ENCODE measurements around the gene DMGDH.

DMGDH gene

DNA sequence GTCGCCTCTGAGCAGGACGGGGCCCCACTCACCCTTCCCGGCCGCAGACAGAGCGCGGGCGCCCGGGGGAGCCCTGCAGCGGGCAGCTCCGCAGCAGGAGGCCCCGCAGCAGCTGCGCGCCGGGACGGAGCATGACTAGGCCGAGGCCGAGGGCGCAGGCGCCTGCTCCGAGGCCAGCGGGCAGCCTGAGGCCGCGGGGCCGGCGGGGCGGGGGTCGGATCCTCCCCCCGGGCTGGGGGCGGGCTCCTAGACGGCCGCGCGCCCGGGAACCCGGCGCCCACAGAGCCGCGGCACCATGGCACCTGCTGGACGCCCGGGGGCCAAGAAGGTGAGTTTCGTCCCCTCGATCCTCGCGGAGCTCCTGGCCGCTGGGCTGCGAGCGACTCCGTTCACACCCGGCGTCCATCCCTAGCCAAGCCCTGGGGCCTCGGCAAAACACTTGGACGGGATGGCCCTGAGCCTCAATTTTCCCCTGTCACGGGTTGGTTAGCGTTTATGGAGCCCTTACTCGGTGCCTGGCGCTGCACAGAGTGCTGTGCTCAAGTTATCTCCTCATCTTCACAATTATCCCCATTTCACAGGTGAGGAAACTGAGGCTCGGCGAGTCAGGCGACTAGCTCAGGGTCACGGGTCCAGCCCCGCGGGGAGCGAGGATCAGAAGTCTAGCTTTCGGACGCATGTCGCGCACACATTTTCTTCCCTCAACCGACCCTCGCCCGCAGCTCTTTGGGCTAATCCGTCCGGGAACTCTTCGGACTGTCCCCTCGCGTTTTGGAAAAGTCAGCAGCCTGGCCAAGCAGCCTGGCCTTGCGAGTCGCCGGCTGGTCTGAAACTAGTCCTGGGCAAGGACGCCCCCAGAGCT lies at the start of gene DMGDH, which contains the start of gene BHMT2:
DMGDH (minus strand) TSS at position 187 of the 862 bp plus-strand sequence; CDS start at position 133, 54 bp downstream.
BHMT2 (plus strand) TSS at position 280 of the 862 bp plus-strand sequence; CDS start at position 296, 16 bp downstream.
- DNase-seq, result no peak

DNA sequence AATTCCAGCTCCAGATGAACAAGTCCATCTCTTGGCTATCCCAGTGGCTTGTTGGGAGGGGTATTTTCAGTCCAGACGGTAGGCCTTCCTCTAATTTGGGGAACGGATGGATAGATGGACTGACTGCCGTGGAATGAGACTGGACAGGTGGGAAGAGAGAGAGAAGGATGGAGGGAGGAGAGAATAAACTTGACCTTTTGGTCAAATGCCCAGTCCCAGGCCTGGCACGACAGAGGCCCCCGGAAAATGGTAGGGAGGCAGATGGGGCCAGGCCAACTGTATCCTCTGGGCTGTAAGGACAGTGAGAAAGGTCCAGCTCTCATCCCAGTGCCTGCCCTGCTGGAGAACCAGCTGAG lies 43.2 kb upstream of the DMGDH start:
- DNase-seq, result no peak

DNA sequence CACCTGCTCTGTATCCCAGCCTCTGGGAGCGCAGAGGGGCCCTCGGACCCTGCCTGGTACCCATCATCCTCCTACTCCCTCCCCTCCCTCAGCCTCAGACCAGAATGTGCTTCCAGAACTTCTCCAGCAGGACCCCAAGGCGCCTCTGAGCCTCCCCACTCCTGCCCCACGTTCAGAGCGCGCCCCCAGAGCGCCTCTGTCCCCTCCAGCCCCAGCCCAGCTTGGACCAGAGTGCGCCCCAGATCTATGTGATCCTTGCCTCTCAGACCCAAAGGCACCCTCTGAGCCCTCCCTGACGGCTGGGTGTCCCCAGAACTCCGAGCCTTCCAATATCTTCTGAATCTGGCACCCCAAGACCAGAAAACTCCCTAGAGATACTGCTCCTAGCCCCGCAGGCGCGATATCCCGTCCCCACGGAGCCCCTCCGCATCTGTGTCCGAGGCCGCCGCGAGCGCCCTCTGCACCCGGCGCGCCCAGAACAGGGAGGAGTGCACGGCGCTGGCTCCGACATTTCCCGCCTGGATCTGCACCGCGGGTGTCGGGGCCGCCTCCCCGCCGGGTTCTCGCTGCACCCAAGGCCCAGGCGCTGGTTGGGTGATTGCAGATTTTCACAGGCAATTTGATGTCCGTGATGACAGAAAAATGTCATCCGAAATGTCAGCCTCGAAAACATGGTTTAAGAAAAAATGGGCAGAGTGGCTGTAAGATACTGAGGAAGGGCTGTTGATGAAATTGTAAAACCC lies 42.7 kb upstream of the DMGDH start:
- no peak for DNase-seq

DNA sequence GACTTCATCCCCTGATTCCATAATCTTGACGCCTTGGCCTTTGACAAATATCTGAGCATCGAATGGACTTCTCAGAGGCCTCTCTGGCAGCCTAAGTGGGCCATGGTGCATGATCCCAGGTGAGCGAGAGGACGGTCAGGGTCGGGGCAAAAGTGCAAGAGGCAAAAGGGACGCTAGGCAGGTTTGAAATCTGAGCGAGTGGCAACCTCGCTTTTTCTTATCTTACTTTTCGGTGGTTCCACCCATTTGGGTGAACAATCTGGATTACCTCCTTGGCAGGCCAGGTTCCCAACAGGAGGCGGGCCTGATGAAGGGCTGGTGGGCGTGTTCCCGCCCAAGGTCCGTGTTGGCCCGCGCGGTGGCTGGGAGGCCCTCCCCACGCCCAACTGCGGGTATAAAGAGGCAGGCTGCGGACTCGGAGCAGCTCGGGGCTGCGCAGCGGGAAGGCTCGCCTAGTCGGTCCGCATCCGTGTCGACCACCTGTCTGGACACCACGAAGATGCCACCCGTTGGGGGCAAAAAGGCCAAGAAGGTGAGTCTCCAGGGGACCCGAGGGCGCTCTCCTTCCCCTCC lies 42.0 kb upstream of the DMGDH start, which contains the start of gene BHMT:
BHMT (plus strand) TSS at position 423 of the 573 bp plus-strand sequence; CDS start at position 500, 77 bp downstream.
- no peak for DNase-seq

DNA sequence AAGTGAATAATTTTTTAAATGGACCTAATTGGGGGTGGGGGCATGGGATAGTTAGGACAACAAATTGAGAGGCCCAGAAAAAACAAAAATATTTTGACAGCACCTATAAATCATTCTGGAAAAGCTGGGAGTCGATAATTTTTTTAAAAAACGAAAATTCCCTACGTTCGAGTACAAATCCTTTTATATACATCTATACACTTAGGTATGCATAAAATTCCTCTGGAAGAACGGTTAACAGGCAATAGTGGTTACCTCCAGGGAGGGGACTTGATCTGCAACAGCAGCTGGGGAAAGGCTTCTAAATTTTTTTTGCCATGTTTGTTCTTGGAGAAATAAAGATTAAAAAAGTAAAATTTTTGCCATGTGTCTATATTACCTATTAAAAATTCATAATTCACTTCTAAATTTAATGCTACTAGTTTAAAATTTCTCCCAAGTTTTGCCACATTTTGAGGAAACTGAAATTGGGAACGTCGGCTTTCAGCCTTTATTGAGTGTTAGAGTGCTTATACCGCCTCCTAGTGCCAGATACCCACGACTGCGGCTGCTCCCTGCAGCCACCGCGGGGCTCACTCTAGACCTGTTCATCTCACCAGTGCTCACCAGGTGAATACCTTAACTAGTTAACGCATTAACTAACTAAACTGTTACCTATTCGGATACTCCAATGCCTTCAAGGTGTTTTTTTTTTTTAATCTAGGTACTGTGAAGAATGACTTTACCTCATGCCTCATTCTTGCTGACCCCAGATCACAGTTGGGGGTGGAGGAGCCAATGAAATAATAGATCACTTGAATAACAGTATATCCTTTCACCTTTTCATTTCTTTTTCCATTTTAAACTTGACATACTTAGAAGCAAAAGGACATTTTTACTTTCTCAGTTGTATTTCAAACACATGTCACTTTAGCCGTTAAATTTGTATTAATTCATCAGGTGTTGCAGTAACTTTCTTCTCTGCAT lies 40.3 kb upstream of the DMGDH start:
- DNase-seq, result no peak

DNA sequence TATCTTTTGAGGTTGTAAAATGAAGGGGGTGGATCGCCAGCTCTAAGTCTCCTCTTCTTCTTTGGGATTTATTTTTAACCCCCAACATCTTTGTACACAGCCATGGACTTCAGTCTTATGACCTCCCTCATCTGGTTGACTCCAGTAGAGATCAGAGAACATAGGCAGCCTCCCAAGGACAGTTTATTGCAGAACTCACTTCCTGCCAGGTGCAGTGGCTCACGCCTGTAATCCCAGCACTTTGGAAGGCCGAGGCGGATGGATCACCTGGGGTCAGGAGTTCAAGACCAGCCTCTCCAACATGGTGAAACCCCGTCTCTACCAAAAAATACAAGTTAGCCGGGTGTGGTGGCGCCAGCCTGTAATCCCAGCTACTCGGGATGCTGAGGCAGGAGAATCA lies 39.3 kb upstream of the DMGDH start:
- DNase-seq, result no peak

DNA sequence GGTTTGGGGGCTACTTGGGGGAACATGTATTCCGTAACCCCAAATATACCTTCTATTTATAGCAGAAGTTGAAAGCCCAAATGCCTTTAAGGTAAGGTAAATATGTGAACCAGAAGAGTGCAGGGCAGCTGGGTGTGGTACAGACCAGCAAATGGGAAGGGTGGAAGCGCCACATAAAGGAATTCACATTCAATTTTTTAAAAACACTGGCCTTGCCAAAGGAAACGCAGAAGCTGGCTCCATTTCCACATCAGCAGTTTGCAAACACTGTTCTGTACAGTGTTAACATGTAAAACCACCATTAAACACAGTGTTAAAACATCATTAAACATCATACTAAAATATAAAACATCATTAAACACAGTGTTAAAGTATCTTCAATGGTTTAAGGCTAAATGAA lies 38.6 kb upstream of the DMGDH start:
- no peak for DNase-seq

DNA sequence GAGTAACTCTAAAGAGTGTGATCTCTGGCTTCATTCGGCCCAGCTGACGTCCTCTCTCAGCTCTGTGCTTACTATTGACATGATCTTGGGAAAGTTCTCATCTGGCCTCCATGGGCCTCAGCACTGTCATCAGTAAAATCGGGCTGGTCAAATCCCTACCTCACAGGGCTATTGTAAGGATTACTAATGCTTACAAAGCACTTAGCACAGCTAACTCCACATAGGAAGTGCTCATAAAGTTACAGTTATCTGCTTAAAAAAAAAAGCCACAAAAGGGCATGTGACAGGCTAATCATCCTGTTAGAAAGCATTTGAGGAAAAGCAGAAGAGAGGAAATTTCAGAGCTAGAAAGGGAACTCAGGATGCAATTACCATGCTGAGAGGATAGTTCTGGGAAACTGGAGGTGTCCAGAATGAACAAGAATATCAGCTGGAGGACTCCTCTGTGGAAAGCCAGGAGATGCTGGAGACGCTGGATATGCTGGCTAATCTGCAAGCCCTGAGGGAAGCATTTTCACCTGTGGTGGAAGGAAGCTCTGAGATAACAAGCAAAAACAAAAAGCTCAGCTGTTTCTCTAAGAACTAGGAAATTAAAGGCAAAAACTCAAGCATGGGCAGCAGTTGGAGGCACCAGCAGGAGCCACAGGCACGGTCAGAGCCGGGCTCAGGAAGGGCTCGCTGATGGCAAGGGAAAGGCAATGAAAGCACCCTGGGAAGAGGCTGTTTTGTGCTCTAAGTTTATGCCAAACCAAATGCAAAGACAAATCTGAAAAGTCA lies 37.7 kb upstream of the DMGDH start:
- no peak for DNase-seq

DNA sequence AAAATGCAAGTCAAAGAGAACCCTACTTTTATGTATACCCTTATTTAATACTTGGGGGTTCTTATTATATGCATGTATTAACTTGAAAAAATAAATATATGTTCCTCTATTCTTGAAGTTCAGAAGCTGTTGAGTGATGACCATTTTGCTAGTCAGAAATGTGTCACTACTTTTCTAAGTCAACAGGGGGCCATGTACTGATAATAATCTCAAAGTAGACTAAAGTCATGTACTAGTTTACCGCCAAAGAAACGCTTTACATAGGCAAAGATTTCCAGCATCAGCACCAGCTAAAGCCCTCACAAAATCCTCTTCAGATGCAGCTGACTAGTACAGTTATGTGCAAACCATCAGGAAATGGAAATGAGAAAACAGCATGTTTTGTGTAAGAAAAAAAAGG lies 36.4 kb upstream of the DMGDH start:
- DNase-seq, result no peak

DNA sequence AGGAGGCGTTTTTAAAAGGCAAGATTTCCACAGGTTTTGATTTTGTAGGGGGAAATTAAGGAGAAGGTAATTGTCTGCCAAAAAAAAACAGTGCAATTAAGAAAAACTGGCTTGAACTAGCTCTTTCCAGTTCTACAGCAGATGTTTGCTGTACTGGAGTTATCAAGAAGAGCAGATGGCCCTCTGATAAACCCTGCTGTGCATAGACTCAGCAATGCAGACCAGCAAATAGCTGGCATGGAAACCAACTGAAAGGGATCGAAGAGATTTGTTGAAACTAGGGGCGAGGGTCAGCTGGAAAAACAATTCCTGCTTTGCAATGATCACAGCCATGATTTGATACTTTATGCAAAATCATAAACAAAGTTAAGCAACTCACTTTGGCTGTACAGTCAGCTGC lies 24.3 kb upstream of the DMGDH start:
- no peak for DNase-seq

DNA sequence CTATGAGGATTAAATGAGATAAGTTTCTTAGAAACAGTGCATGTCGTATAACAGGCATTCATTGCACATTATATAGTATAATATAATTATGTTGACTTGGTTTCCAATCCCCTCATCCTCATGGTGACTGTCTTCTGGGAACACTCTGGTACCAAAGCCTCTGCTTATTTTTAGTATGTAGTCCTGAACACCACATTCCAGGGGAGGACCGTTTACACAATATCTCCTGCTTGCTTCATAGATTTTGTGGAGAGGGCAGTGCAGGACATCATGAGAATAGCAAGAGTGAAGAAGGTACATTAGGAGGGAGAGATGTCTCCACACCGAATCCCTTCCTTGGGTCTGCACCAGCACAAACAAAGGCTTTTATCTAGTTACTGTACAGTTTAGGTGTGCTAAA lies 21.6 kb upstream of the DMGDH start:
- no peak for DNase-seq

DNA sequence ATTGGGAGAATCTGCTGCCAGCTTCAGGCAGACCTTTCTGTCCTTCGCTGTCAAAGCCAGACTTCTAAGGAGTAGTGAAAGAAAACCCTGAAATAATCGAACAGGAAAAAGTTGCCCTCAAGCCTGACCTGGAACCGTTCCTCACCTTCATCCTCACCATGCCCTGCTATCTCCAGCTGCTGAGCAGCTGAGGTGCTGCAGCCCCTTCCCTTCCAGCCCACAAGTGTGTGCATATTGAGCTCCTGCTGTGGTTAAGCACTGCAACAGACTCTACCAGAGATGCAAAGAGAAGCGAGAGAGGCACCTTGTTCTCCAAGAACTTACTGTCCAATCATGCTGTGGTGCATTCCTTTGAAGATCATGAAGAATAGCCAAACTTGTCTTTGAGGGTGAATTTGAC lies 19.0 kb upstream of the DMGDH start:
- DNase-seq, result no peak

DNA sequence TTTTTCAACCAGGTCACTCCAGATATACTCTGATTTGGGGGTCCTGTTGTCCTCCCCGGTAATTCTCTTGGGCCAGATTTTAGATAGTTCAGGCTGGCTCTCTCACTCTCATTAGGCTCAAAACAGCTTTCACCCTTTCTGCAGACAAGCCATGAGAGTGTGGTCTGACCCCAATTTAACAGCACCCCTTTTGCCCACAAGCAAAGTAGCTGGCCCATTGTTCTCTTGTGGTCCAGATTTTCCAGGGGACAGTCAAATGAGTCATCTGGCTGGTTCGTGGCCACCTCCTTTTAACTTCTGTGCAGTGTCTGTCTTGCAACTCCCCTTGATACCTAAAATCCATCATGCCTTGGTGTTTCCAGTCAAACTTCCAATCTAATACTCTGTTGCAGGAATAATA lies 16.6 kb upstream of the DMGDH start:
- no peak for DNase-seq

DNA sequence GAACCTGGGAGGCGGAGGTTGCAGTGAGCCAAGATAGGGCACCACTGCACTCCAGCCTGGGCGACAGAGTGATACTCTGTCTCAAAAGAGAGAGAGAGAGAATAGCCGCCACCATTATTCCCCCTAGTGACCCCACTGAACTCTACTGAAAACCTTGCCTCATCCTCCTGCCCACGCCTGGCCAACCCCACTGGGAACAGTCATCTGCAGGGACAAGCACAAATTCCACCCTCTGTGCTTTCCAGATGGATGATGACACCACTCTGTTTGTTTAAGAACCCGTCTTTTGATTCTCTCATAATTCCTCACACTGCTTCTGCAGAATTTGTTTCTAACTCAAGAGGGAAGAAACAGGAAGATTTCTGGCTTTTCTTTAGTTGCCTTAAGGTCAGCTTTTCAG lies 12.3 kb upstream of the DMGDH start:
- no peak for DNase-seq

DNA sequence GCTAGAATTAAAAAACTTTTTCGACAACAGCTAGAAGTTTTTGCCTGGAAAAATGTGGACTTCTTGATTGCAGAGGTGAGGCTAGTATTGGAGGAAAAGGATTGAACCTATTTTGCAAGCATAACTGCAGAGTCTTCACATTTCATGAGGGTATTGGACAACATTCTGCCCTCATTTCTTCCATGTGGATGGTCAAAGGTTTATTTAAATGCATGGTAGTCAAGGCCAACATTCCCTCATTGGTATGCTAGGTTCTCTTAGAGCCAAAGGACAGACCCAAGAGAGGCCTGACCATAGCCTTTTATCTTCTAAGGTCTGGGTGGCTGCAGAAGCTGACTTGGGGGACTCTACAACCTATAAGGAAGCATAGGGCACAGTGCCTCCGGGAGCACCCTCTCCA lies 11.3 kb upstream of the DMGDH start:
- DNase-seq, result no peak

DNA sequence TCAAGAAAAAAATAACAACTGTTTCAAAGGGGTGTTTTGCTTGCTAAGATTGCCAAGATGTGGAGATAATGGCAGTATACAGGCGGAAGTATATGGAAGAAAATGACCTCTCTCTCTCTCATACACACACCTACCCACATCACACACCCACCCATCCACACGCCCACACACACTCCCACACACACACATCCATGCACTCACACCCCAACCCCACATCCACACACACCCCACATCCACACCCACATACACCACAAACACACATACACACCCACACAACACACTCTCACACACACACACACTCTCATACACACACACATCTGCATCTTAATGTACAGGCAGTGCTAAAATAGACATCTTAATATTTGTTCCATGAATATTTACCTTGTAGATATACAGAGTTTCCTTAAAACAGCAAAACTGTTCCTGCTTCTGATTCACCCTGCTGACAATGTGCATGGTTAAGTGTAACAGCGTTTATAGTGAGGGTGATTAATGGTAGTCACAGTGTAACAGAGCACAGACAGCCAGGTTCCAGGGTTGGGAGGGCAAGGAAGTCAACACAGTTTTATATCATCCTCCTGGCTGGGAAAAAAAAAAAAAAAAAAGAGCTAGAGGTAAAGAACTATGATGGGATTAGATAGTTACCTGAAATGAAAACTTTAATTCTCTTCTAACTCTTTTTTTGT lies 8.3 kb upstream of the DMGDH start:
- no peak for DNase-seq

DNA sequence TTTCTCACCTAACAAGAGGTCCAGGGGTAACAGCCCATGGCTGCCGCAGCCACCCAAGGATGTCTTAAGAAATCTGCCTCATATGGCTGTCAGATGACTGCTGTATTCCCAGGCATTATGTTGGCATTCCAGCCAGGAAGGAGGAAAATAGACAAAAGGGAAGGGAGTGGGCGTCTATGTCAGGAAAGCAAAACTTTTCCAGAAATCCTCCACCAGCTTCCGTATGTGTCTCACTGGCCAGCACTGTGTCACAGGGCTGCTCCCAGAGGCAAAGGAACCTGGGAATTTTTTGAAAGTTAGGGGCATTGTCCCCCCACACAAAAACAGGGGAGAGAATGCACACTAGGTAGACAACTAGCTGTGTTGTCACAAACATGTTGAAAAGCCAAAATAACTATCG lies 7.3 kb upstream of the DMGDH start:
- no peak for DNase-seq

DNA sequence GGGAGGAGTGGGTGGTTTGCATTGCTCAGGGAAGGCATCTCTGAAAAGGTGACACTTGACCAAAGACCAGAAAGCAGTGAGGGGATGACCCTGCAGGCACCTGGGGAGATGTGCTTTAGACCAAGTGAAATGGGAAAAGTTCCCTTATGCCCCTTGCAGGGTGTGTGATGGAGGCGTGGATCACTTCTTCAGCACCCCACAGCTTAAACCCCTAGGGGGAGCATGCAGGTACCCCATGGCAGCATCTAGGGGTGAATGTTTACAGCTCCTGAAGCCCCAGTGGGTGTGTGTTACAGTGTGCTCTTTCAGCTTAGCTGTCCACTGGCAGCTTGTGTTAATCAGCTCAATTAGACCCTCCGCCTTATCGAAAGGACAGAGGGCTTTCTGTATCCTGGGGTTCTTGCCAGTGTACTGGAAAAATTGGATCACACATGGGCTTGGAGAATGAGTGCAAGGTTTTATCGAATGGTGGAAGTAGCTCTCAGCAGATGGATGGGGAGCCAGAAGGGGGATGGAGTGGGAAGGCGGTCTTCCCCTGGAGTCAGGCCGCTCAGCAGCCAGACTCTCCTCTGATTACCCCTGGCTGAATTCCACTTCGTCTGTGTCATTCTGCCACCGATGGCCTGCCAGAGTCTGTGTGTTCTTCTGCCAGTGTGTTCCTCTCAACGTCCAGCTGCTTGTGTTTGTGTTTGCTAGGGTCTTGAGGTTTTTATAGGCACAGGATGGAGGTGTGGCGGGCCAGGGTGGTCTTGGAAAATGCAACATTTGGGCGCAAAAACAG lies 6.4 kb upstream of the DMGDH start:
- no peak for DNase-seq

DNA sequence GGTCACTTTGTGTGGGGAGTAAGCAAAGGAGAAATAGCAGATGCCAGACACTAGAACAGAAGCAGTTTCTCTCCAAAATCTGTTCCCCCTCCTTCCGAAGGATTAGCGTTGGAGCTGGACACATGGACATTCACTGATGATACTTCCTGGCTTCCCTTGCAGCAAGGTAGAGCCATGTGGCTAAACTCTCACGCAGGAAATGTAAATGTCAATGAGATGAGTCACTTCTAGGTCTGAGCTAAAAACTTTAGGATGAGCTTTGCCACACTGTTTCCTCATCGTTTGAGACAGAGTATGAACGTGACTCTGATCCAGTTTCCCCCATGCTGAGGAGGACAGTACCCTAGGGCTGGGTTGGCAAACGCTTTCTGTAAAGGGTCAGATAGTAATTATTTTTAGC lies 5.2 kb upstream of the DMGDH start:
- no peak for DNase-seq

DNA sequence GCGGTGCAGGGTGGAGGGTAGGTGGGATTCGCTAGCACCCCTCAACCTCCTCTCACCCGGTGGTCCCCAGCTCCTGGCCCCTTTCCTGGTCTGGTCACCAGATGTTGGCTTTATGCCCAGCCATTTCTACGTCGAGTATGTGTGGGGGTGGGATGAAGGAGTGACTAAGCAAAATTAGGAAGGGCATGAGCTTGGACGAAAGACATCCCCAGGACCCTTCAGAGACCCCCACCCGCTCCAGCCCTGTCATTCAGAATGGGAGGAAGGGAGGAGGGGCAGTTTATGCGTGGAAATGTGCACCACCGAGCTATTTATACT lies 835 bp upstream of the DMGDH start:
- no peak for DNase-seq

DNA sequence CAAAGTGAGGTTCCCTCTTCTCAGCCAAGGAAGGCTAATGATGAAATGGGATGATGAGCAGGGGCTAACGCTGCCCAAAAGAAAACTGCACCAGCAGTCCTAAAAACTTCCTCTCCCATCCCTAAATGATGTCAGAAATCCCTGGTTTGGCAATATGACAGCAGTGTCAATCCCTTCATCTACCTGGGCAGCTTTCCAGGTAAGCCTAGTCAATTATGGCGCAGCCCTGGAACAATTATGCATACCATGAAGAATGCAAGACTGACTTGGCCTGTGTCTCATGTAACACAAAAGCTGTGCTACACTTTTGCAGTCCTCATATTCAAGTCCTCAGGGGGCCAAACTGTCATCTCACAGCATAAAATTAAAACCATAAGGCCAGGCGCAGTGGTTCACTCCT lies 7.0 kb downstream of the DMGDH start:
- no peak for DNase-seq
